CD4-positive, alpha-beta T cell treated with Interleukin-4 for 4 hours (primary cell): ENCODE data around the gene PRMT1.
"Not testable (repeated sequence)": the region's sequence is repeated elsewhere in the genome, so short reads cannot be mapped to it uniquely, and the experiment has no call there.

Experiments
- DNase-seq: peaks from one replicate; pipeline ENCODE4 v3.0.0-alpha.2; 2020

Gene PRMT1

GRCh38 chr19:49677231-49677900 lies at the start of gene PRMT1:
PRMT1 (plus strand) TSS chr19:49677271; CDS start chr19:49677281, 10 bp downstream.
- no peak for DNase-seq

- DNase-seq, result no peak
Observed at GRCh38 chr19:49629659-49630058, 47.4 kb upstream of the PRMT1 start.

GRCh38 chr19:49631014-49631588 lies 46.0 kb upstream of the PRMT1 start:
- DNase-seq, result no peak

- DNase-seq, result no peak
Observed at GRCh38 chr19:49631610-49632192, 45.4 kb upstream of the PRMT1 start.

DNA sequence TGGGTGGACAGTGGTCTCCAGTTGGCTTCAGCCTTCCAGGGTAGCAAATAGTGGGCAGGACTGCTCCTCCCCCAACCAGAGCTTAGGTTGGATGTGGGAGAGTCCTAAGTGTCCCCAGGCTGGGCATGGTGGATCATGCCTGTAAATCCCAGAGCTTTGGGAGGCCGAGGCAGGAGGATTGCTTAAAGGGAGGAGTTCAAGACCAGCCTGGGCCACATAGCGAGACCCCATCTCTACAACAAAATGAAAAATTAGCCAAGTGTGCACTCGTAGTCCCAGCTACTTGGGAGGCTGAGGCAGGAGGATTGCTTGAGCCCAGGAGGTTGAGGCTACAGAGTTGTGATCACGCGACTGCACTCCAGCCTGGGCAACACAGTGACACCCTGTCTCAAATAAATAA lies 44.5 kb upstream of the PRMT1 start:
- no peak for DNase-seq

GRCh38 chr19:49633273-49633672 lies 43.8 kb upstream of the PRMT1 start:
- DNase-seq, result not testable (repeated sequence)

DNA sequence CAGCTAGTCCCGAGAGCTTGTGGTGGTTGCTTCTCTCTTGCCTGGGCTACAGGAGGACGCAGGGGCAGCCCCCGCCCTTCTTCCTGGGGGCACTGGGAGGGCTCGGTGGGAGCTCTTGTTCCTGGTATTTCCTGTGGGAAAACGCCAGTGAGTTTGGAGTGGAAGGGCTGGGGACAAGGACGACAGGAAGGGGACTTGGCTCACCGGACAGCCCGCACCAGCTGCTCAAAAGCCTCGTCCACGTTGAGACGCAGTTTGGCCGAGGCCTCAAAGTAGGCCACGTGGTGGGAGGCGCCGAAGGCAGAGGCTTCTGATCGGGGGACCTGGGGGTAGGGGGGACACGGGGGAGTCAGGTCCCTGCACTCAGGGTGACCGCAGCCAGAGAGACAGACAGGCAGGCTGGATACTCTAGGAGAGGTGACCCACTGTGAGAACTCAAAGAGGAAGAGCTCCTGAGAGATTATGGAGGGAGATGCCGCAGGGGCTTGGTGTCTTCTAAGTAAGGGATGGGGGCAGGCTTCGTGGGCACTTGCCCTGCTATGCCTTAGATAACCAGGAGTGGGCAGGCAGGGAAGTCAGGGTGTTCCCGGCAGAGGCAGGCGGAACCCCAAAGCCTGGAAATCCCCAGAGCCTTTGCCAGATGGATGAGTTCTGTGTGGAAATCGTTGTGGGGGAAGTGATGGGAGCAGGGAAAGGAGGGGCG lies 41.4 kb upstream of the PRMT1 start:
- DNase-seq, result no peak

DNA sequence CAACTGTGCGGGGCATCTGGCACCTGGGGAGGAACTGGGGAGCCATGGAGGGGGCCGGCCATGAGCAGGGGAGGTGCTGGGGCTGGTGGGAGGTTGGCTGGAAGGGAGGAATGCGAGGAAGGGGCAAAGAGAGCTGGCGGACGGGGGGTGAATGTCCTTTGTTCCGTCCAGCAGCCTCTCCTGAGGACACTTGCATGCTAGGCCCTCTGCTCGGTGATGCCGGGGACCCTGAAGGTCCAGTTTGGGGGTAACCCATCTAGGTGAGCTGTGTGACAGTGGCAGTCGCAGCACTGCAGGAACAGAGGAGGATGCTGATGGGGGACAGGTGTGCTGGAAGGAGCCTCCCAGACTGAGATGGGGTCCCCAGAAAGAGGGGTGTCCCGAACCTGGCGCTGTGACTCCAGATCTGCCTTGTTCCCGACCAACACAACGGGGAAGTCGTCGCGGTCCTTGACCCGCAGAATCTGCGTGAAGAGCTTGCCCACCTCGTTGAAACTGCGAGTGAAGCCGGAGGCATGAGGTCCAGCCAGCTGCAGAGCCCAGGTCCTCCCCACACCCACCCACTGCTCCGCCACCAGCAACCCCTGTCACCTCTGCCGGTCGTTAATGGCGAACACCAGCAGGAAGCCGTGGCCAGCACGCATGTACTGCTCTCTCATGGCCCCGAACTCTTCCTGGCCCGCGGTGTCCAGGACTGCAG lies 40.7 kb upstream of the PRMT1 start:
- DNase-seq, result no peak

DNA sequence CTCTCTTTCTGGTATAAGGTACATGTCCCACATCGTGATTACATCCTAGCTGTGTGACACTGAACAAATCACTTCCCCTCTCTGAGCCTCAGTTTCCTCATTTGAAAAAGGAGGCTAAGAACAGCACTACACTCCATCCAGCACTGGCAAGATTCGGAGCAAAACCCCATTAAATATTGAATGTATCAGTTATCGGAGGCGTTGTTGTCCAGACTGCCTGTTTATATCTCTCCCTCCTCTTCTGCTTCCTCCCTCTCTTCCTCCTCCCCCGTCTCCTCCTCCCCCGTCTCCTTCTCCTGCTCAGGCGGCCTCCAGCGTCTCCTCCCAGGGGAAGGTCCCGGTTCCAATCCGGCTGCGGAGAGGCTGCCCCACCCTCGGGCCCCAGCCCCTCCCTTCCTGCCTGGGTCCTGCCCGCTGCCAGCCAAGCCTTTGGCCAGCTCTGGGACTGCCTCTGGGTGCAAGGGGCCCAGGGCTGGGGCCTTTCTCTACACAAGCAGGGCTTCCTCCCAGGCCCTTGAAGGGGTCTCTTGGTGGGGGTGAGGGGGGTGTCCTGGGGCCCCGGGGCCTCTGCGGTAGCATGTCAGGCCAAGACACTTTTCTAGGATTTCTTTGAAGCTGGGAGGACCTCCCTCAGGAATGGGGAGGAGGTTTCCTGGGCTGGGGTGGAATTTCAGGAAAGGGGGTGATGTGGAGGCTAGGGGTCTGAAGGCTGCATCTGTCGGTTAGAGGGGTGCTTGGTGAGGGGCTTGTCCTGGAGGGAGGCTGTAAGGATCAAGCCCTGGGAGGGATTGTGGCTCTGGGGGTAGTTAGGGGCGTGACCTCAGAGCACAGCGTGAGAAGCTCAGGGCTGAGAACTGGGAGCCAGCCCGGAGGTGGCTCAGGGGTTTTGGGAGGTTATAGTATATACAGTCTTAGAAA lies 39.0 kb upstream of the PRMT1 start:
- no peak for DNase-seq

- no peak for DNase-seq
Observed at GRCh38 chr19:49639401-49640112, 37.5 kb upstream of the PRMT1 start.

GRCh38 chr19:49640113-49640898 lies 36.8 kb upstream of the PRMT1 start, which contains the start of gene RRAS:
RRAS (minus strand) TSS chr19:49640143; CDS start chr19:49640098, 45 bp downstream.
- DNase-seq, result peak; percentile 100

GRCh38 chr19:49641688-49642491 lies 35.2 kb upstream of the PRMT1 start, which contains the start of gene SCAF1:
SCAF1 (plus strand) TSS chr19:49642209; CDS start chr19:49645027, 2,818 bp downstream.
- peak; percentile 100 for DNase-seq

- no peak for DNase-seq
Observed at GRCh38 chr19:49642492-49643035, 34.5 kb upstream of the PRMT1 start.

DNA sequence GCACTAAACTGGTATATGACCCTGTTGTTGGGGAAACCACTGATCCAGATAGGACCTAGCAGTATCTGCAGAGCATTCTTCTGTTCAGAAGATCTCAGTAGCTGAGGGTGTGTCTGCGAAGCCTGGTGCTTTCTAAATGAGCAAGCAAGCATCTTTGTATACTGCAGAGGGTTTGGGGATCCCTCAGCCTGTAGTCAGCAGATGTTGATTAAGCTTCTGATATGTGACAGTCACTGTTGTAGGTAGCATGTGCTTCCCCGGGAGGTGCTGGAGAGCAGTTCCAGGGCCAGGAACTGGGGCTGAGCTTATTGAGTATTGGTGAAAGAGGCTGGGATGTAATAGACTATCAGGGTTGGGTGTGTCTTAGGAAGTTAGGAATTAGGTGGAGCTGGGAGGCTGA lies 33.6 kb upstream of the PRMT1 start:
- DNase-seq, result no peak

- no peak for DNase-seq
Observed at GRCh38 chr19:49645592-49645991, 31.5 kb upstream of the PRMT1 start.

- no peak for DNase-seq
Observed at GRCh38 chr19:49645995-49646394, 31.1 kb upstream of the PRMT1 start.

GRCh38 chr19:49646586-49646985 lies 30.5 kb upstream of the PRMT1 start:
- DNase-seq, result no peak

GRCh38 chr19:49651029-49651819 lies 25.8 kb upstream of the PRMT1 start:
- DNase-seq, result no peak
